HepG2 (cell line): ENCODE results near the gene ADRA1B. TPM values are rescaled to one million over a fixed set of nuclear protein-coding genes. Genes with fewer than 3 reads are reported as not detected.

ENCODE experiments used
- ATAC-seq: fragments of 200-7000 bp; cut with Tn5 transposase; 3 replicates; pipeline ENCODE4 v1.9.1; 2020; ENCODE audit warnings: mild to moderate bottlenecking, moderate library complexity
- BruUV-seq: library from RNA; stranded (reverse); fragments of 400-500 nt; replicated peaks from 2 replicates; lab custom pipeline; 2021; lab: Mats Ljungman, UMichigan
- CTCF ChIA-PET: fragments of 300-600 bp; formaldehyde crosslinking; extraction: SDS; loops from one replicate; lab custom pipeline; 2021; ENCODE audit warnings: low total read pairs, inconsistent platforms, low intra/inter-chr PET ratio; lab: Yijun Ruan, JAX
- POLR2A ChIA-PET: fragments of 350-600 bp; sonication (Branson Sonifier 250); formaldehyde crosslinking; loops from one replicate; lab custom pipeline; 2020; ENCODE audit warnings: antibody characterized with exemption, inconsistent platforms; lab: Yijun Ruan, JAX
- DNase-seq: peaks from one replicate; pipeline ENCODE4 v3.0.0-alpha.2; 2015; ENCODE audit warnings: low spot score
- FAIRE-seq: peaks from 3 replicates; lab custom pipeline; 2011; peaks lifted over from hg19 to GRCh38; lab: Jason Lieb, UNC
- H2AFZ ChIP-seq: one replicate; pipeline ENCODE4 v1.6.1; 2011; ENCODE audit warnings: low read length, inconsistent platforms
- H3K27ac ChIP-seq: fragments of 300-600 bp; 3 replicates; pipeline ENCODE4 v1.8.0; 2011; ENCODE audit warnings: mixed run types, mild to moderate bottlenecking, mixed read lengths, low read length, inconsistent platforms; ENCODE audit not compliant: insufficient read depth; ENCODE audit errors: extremely low read length
- H3K27me3 ChIP-seq, 2 experiments: fragments of 200-600 bp in 1 of 2; 2 replicates in 1 of 2; 3 replicates in 1 of 2; pipeline versions ENCODE4 v1.6.0 to v1.8.0; 2011; ENCODE audit warnings: low read length in 2 of 2, mild to moderate bottlenecking in 2 of 2, moderate library complexity in 2 of 2, inconsistent platforms in 1 of 2; ENCODE audit not compliant: insufficient read depth in 2 of 2, control insufficient read depth in 1 of 2
- H3K36me3 ChIP-seq, 2 experiments: fragments of 200-600 bp in 1 of 2; replicated peaks in 1 of 2; 2 replicates in 1 of 2; 3 replicates in 1 of 2; pipeline versions ENCODE4 v1.5.1 to v1.8.0; 2011; ENCODE audit warnings: low read length in 2 of 2, inconsistent platforms in 1 of 2; ENCODE audit not compliant: insufficient read depth in 2 of 2, control insufficient read depth in 1 of 2
- H3K4me1 ChIP-seq: 2 replicates; pipeline ENCODE4 v1.5.1; 2012; ENCODE audit warnings: low read length, inconsistent platforms; ENCODE audit not compliant: insufficient read depth
- H3K4me2 ChIP-seq: 2 replicates; pipeline ENCODE4 v1.6.0; 2011; ENCODE audit warnings: low read depth, low read length, inconsistent platforms
- H3K4me3 ChIP-seq, 3 experiments: fragments of 200-600 bp in 1 of 3; sonication (generic), shearing (Covaris generic) in 1 of 3; replicated peaks in 1 of 3; 2 replicates each; pipeline ENCODE4 v1.5.1; 2011 to 2016; ENCODE audit warnings: low read length in 3 of 3, inconsistent platforms in 2 of 3, low read depth in 2 of 3, mild to moderate bottlenecking in 2 of 3, control low read depth in 1 of 3, mixed read lengths in 1 of 3; ENCODE audit not compliant: insufficient read depth in 1 of 3
- H3K79me2 ChIP-seq: one replicate; pipeline ENCODE4 v1.6.1; 2011; ENCODE audit warnings: low read length, inconsistent platforms; ENCODE audit not compliant: insufficient read depth
- H3K9ac ChIP-seq: 2 replicates; pipeline ENCODE4 v1.6.0; 2011; ENCODE audit warnings: mild to moderate bottlenecking, low read depth, low read length, inconsistent platforms; ENCODE audit not compliant: insufficient read depth
- H3K9me3 ChIP-seq: 2 replicates; pipeline ENCODE4 v1.5.1; 2012; ENCODE audit warnings: mild to moderate bottlenecking, low read length
- H4K20me1 ChIP-seq: 2 replicates; pipeline ENCODE4 v1.6.0; 2011; ENCODE audit warnings: inconsistent platforms, mild to moderate bottlenecking, low read length, moderate library complexity; ENCODE audit not compliant: insufficient read depth
- ELF4 ChIP-seq: sonication (generic); formaldehyde crosslinking; IDR thresholded peaks from 2 replicates; pipeline ENCODE4 v1.5.0; 2020; ENCODE audit warnings: missing genetic modification reagents, mild to moderate bottlenecking, moderate library complexity, borderline replicate concordance
- FOXJ3 ChIP-seq: sonication (generic); formaldehyde crosslinking; IDR thresholded peaks from 2 replicates; pipeline ENCODE4 v1.4.0; 2020; ENCODE audit warnings: missing genetic modification reagents, mild to moderate bottlenecking, borderline replicate concordance
- FOXK2 ChIP-seq: fragments of 450-650 bp; IDR thresholded peaks from 2 replicates; pipeline ENCODE4 v1.6.1; 2016
- HOXA5 ChIP-seq: sonication (generic); formaldehyde crosslinking; IDR thresholded peaks from 2 replicates; pipeline ENCODE4 v1.4.0; 2020; ENCODE audit warnings: missing genetic modification reagents
- SMAD9 ChIP-seq: sonication (generic); formaldehyde crosslinking; IDR thresholded peaks from 2 replicates; pipeline ENCODE4 v1.5.1; 2020; ENCODE audit warnings: mild to moderate bottlenecking, missing genetic modification reagents
- ZNF318 ChIP-seq: sonication (generic); formaldehyde crosslinking; IDR thresholded peaks from 2 replicates; pipeline ENCODE4 v1.4.0; 2020; ENCODE audit warnings: mild to moderate bottlenecking, missing genetic modification reagents
- ZNF432 ChIP-seq: sonication (generic); formaldehyde crosslinking; IDR thresholded peaks from 2 replicates; pipeline ENCODE4 v1.5.0; 2020; ENCODE audit warnings: missing genetic modification reagents, mild to moderate bottlenecking, borderline replicate concordance
- ZNF660 ChIP-seq: sonication (generic); formaldehyde crosslinking; IDR thresholded peaks from 2 replicates; pipeline ENCODE4 v1.5.1; 2020; ENCODE audit warnings: mild to moderate bottlenecking, low read depth, missing genetic modification reagents, borderline replicate concordance
- ZNF777 ChIP-seq: sonication (generic); formaldehyde crosslinking; IDR thresholded peaks from 2 replicates; pipeline ENCODE4 v1.4.0; 2020; ENCODE audit warnings: missing genetic modification reagents
- WGBS: methylation state at CpG from one replicate; pipeline ENCODE4 v1.1.6; 2017; ENCODE audit warnings: low lambda C conversion rate; 5-methylcytosine and 5-hydroxymethylcytosine counted together
- in situ Hi-C: cut with HindIII; loops from 2 replicates; pipeline ENCODE4 v1.10.0; 2017; ENCODE audit warnings: low pct_unique_long_range_greater_than_20kb; ENCODE audit not compliant: extremely low pct_ligation_motif_present
- intact Hi-C: fragments of 100-400 bp; cut with micrococcal nuclease; formaldehyde crosslinking; loops from one replicate; pipeline ENCODE4 v1.10.0; 2022; ENCODE audit not compliant: unreplicated experiment
- polyA plus RNA-seq, 8 experiments: library from polyadenylated mRNA; depleted of rRNA in 3 of 8; stranded (reverse) in 7 of 8; unstranded in 1 of 8; fragments of >200 nt; fragmentation: Illumina TruSeq in 4 of 8; extraction: Trizol in 4 of 8; gene quantifications; 2 replicates each; pipeline versions ENCODE4 v1.2.1 to v1.2.3, GENCODE V29; 2011 to 2016; ENCODE audit warnings: low read depth in 4 of 8, missing spikeins in 1 of 8, mixed read lengths in 1 of 8; ENCODE audit not compliant: insufficient read depth in 1 of 8
- total RNA-seq, 5 experiments: library from RNA; depleted of rRNA; stranded (reverse); fragments of >200 nt; fragmentation: Illumina TruSeq; extraction: Trizol; gene quantifications; 2 replicates each; pipeline ENCODE4 v1.2.3, GENCODE V29; 2016; ENCODE audit warnings: low read depth in 1 of 5

ADRA1B gene
- total and polyA plus RNA-seq, 2 of the 13 experiments (the other 11 are each of a cell fraction or from before 2014, with no cell fraction given), result not detected

GRCh38 chr5:159961176-159962160 lies 45.2 kb downstream of the ADRA1B start (continued):
- TF ChIP-seq ZNF318, result no peak
- TF ChIP-seq ZNF432 (CRISPR knock-in tag), result no peak

GRCh38 chr5:159962214-159962613 lies 45.9 kb downstream of the ADRA1B start:
- Histone ChIP-seq H3K27ac (no peak overlapping the region), H3K4me2 (no peak overlapping the region), H2AFZ (no peak overlapping the region), H4K20me1 (no peaks in the 10 kb centered on the region), H3K4me3 (no peak overlapping the region), H3K9ac (no peak overlapping the region), H3K79me2 (no peaks in the 10 kb centered on the region), H3K9me3 (no peaks in the 10 kb centered on the region), H3K27me3 (no peaks in the 10 kb centered on the region), H3K36me3 (no peaks in the 10 kb centered on the region), H3K4me1 (no peaks in the 10 kb centered on the region)
- no peak for FAIRE-seq
- ChIA-PET POLR2A (no interaction called here), CTCF (no interaction called here)
- DNase-seq, result no peak
- intact Hi-C loops (no loop called here), in situ Hi-C loops (no loop called here)
- WGBS, result 20% methylated on average over 4 of the region's 4 CpGs
- no peak for ATAC-seq
- BruUV-seq, result no TSS peak
- TF ChIP-seq HOXA5 (CRISPR knock-in tag) (no peak), FOXK2 (no peak), ZNF660 (CRISPR knock-in tag) (no peak), SMAD9 (CRISPR knock-in tag) (no peak), FOXJ3 (no peak), ZNF777 (CRISPR knock-in tag) (no peak), ELF4 (CRISPR knock-in tag) (no peak)
